Measurements from ENCODE around the gene MFAP4.
"Not testable (repeated sequence)": the region's sequence is repeated elsewhere in the genome, so short reads cannot be mapped to it uniquely, and the experiment has no call there.

MFAP4 gene

DNA sequence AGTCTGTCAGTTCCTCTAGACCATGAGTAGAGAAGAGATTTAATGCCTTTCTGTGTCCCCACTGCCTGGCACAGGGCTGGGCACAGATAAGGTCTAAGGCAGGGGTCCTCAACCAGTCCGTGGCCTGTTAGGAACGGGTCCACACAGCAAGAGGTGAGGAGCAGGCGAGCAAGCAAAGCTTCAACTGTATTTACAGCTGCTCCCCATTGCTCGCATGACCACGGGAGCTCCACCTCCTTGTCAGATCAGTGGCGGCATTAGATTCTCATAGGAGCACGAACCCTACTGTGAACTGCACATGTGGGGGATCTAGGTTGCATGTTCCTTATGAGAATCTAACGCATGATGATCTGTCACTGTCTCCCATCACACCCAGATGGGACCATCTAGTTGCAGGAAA, 26.2 kb downstream of the MFAP4 start:
- TF ChIP-seq, protein P1, sequence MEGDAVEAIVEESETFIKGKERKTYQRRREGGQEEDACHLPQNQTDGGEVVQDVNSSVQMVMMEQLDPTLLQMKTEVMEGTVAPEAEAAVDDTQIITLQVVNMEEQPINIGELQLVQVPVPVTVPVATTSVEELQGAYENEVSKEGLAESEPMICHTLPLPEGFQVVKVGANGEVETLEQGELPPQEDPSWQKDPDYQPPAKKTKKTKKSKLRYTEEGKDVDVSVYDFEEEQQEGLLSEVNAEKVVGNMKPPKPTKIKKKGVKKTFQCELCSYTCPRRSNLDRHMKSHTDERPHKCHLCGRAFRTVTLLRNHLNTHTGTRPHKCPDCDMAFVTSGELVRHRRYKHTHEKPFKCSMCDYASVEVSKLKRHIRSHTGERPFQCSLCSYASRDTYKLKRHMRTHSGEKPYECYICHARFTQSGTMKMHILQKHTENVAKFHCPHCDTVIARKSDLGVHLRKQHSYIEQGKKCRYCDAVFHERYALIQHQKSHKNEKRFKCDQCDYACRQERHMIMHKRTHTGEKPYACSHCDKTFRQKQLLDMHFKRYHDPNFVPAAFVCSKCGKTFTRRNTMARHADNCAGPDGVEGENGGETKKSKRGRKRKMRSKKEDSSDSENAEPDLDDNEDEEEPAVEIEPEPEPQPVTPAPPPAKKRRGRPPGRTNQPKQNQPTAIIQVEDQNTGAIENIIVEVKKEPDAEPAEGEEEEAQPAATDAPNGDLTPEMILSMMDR (IDR thresholded peaks at IDR 0.05; ENCODE audit: low read depth, low read length, missing control alignments) = no peak
- no peak for DNase-seq (ENCODE audit: low read depth)
- no peak overlapping the region for H3K4me3 ChIP-seq (ENCODE audit: low read depth, low read length)

DNA sequence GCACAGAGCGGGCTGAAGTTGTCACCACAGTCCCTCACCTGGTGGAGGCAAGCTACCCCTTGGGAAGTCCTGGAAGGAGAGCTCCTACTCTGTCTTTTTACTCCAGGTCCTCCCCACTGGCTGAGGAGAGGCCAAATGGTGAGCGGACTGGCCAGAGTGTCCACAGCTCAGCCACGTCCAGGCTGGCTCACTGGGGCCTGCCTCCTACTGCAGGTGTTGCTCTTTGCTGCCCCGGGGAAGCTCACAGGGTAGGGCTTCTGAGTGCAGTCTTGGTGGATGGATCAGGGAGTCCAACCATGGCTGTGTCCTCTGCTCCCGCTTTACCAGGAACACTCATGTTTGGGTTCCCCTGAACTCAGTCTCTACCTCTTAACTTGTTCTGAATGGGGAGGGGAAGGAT, 27.1 kb downstream of the MFAP4 start:
- no peak for DNase-seq (ENCODE audit: low read depth)
- no peak overlapping the region for H3K4me3 ChIP-seq (ENCODE audit: low read depth, low read length)

DNA sequence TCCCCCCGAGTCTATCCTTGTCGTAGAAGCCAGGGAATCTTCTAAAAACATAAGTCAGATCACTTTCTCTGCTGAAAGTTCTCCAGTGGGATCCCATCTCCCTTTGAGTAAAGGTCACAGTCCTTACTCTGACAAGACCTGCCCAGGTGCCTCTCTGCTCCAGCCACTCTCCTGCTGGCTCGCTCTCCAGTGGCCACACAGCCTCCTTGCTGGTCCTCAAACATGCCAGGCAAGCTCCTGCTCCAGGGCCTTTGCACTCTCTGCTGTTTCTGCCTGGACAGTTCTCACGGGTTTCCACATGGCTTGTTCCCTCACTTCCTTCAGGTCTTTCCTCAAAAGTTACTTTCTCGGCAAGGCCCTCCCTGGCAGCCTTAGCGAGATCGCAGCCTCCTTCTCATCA, 27.8 kb downstream of the MFAP4 start:
- DNase-seq (ENCODE audit: low read depth) = no peak
- H3K4me3 ChIP-seq (ENCODE audit: low read depth, low read length) = no peak overlapping the region
- TF ChIP-seq, protein P1 (IDR thresholded peaks at IDR 0.05; ENCODE audit: low read depth, low read length, missing control alignments) = no peak

More for the DNA sequence above, 27.1 kb downstream of the MFAP4 start:
- TF ChIP-seq, protein P1 (IDR thresholded peaks at IDR 0.05; ENCODE audit: low read depth, low read length, missing control alignments) = no peak

DNA sequence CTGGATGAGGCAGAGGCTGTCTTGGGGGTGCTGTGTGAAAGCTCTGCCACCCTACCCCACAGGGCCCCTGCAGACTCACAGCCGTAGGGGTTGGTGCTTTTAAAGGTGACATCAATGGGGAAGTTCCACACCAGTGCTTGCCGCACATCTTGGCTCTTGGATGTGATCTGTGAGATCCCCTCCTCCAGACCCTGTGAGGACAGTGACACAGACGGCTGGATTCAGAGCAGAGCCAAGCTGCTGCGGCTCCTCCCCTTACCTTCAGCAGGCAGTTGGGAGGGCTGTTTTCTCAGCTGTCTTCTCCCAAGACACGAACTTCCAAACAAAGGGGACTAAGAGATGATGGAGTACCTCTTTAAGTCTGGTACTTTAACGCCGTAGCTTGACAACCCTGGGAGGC, 29.2 kb downstream of the MFAP4 start:
- TF ChIP-seq, protein P1 (IDR thresholded peaks at IDR 0.05; ENCODE audit: low read depth, low read length, missing control alignments) = no peak
- DNase-seq (ENCODE audit: low read depth) = no peak
- H3K4me3 ChIP-seq (ENCODE audit: low read depth, low read length) = no peak overlapping the region

DNA sequence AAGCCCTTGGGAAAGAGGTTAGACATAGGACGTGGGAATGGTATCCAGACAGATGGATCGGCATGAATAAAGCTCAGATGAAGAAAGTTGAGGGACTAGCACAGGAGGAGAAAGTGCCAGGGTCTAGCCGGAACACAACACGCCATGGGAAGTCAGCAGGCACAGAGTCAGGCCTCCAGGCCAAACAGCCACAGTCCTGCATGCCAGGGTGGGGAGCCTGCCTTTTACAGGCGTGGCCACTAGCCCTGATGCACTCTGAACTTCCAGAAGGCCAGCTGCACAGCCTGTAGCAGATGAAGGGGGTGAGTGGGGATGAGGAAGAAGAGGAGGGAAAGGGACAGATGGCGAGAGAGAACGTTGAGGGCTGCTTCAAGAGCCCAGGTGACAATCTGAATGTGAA, 29.6 kb downstream of the MFAP4 start:
- TF ChIP-seq, protein P1 (IDR thresholded peaks at IDR 0.05; ENCODE audit: low read depth, low read length, missing control alignments) = no peak
- no peak for DNase-seq (ENCODE audit: low read depth)
- H3K4me3 ChIP-seq (ENCODE audit: low read depth, low read length) = no peak overlapping the region

GRCh38 chr17:19354748-19355147, 32.2 kb downstream of the MFAP4 start:
- TF ChIP-seq, protein P1 (IDR thresholded peaks at IDR 0.05; ENCODE audit: low read depth, low read length, missing control alignments) = no peak
- H3K4me3 ChIP-seq (ENCODE audit: low read depth, low read length) = no peak overlapping the region
- no peak for DNase-seq (ENCODE audit: low read depth)

DNA sequence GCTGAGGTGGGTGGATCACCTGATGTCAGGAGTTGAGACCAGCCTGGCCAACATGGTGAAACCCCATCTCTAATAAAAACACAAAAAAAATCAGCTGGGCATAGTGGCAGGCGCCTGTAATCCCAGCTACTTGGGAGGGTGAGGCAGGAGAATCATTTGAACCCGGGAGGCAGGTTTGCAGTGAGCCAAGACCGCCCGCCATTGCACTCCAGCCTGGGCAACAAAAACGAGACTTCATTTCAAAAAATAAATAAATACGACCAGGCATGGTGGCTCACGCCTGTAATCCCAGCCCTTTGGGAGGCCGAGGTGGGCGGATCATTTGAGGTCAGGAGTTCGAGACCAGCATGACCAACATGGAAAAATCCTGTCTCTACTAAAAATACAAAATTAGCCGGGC, 33.6 kb downstream of the MFAP4 start:
- not testable (repeated sequence) for DNase-seq (ENCODE audit: low read depth)

GRCh38 chr17:19348806-19349205, 38.2 kb downstream of the MFAP4 start:
- DNase-seq (ENCODE audit: low read depth) = no peak
- no peak overlapping the region for H3K4me3 ChIP-seq (ENCODE audit: low read depth, low read length)
- TF ChIP-seq, protein P1 (IDR thresholded peaks at IDR 0.05; ENCODE audit: low read depth, low read length, missing control alignments) = no peak

More for the DNA sequence above, 33.6 kb downstream of the MFAP4 start:
- H3K4me3 ChIP-seq (ENCODE audit: low read depth, low read length) = not testable (repeated sequence)
